GM20000 (cell line): ENCODE measurements around the gene UCHL1.
"Not testable (repeated sequence)": the region's sequence is repeated elsewhere in the genome, so short reads cannot be mapped to it uniquely, and the experiment has no call there.

Experiments
- DNase-seq: peaks from one replicate; pipeline ENCODE4 v3.0.0; 2012; ENCODE audit warnings: low spot score
- TF ChIP-seq, protein P1 (sequence below): IDR thresholded peaks from 2 replicates; pipeline ENCODE4 v1.5.1; 2012; ENCODE audit warnings: mild to moderate bottlenecking, control low read depth; ENCODE audit errors: extremely low read depth, missing control alignments

The UCHL1 gene

DNA sequence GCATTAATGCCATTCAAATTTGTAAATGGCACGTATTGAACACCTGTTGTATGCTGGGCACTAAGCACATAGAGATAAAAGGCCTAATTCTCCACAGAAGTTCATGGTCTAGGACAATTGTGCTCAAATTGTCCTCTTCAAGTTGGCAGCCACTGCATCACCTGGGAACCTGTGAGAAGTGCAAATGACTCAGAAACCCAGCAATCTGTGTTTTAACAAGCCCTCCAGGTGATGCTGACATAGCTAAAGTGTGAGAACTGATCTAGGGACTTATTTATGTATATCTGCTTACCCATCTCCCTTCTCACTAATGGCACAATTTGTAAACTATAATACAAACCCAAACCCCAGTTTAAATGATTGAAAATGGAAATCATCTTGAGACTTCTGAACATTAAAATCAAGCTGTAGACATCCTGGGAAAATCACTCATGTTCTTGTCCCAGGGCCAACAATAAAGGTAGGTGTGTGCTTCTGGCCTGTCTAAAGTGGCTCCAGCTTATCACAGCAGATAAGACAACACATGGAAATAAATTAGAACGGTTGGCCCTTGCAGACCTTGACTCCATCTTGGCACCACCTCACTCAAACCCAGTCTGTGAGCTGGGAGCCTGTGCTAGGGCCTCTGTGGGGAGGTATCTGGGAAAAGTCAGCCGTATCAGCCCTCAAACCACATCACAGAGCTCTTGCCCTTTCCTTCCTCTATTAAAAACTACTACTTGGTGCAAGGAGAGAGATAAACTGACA lies 46.8 kb downstream of the UCHL1 start:
- no peak for DNase-seq
- TF ChIP-seq, protein P1, sequence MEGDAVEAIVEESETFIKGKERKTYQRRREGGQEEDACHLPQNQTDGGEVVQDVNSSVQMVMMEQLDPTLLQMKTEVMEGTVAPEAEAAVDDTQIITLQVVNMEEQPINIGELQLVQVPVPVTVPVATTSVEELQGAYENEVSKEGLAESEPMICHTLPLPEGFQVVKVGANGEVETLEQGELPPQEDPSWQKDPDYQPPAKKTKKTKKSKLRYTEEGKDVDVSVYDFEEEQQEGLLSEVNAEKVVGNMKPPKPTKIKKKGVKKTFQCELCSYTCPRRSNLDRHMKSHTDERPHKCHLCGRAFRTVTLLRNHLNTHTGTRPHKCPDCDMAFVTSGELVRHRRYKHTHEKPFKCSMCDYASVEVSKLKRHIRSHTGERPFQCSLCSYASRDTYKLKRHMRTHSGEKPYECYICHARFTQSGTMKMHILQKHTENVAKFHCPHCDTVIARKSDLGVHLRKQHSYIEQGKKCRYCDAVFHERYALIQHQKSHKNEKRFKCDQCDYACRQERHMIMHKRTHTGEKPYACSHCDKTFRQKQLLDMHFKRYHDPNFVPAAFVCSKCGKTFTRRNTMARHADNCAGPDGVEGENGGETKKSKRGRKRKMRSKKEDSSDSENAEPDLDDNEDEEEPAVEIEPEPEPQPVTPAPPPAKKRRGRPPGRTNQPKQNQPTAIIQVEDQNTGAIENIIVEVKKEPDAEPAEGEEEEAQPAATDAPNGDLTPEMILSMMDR: no peak

DNA sequence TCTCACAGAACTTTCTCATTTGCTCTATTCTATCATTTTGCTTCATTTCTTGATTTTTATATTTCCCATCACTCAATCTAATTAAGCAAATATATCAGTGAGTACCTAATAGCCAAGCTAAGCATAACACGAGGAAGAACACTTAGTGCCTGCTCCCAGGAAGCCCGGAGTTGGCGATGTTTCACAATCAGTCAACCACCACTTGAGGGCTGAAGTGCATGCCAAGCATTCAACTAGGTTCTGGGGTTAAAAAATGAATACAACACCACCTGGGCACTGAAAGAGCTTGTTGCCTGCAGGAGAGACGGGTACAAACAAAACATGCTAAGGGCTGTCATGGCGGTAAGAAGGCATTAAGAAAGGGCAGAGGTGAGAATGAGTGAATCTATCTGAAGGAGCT lies 47.5 kb downstream of the UCHL1 start:
- TF ChIP-seq, protein P1: no peak
- DNase-seq: no peak

DNA sequence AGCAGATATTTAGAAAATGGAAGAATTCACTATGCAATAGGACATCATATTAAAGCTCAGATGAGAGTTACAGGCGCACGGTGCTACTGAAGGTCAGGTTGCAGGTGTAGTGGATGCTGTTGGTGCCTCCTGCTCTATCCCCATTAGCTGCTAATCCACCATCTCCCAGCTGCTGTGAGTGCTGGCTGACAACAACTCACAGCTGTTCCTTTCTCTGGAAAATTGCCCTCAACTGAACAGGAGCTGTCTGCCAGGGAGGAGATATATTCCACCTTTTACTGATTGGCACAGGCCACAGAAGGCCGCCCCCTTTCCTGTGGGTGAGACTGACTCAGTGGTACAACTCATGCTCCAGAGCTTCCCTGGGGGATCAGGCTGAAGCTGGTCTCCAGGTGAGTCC lies 48.7 kb downstream of the UCHL1 start:
- DNase-seq: no peak
- TF ChIP-seq, protein P1: no peak

DNA sequence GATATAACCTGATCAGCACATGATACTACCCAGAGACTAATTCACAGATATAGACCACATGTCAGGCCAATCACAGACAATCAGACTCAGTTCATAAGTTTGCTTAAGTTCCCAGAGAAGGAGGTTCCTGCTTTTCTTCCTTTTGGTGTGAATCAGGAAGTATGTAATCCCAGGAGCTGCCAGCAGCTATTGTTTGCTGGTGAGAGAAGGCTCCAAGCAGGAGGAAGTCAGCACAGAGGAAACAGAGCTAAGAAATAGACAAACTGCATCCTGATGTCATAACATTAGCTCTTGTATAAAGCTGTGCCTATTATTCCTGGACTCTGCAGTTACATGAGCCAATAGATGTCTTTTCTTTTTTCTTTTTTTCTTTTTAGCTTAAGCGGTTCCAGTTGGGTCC lies 50.9 kb downstream of the UCHL1 start:
- TF ChIP-seq, protein P1: no peak
- DNase-seq: no peak

DNA sequence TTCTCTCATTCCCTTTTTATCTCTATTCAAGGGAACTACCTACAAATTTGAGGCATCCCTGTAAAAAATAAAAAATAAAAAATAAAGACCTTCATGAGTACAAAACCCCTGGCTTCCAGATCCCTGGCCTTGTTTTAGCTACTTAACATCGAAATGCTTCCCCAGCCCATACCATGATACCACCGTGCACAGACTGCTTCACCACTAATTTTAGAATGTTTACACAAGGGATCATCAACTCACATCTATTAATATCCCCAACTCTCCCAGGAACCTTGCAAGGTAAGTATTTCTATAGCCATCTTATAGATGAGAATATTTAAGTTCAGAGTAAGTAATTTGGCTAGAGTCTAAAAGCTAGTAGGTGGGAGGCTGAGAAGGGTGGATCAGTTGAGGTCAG lies 51.7 kb downstream of the UCHL1 start:
- TF ChIP-seq, protein P1: no peak
- DNase-seq: no peak

DNA sequence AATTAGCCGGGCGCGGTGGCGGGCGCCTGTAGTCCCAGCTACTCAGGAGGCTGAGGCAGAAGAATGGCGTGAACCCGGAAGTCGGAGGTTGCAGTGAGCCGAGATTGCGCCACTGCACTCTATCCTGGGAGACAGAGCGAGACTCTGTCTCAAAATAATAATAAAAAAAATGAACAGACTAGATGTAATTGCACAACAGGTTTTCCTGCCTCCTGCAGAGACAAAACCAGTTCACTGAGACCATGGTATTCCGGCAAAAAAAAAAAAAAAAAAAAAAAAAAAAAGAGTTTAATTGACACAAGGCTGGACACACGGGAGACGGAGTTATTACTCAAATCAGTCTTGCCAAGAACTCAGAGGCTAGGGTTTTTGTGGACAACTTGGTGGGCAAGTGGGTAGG lies 58.7 kb downstream of the UCHL1 start:
- DNase-seq: not testable (repeated sequence)

DNA sequence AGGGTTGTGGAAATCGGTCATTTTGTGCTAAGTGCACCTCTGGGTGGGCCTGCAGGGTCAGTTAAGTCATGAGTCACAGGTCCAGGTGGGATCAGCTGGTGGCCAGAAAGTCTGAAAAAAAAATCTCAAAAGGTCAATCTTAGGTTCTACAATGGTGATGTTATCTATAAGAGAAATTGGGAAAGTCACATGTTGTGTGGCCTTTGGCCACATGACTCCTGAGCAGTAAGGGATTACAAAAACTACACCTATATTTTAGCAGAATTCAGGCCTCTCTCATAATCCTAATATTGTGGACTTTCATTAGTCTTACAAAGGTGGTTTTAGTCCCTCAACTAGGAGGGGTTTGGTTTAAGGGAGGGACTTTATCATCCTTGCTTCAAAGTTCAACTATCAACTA lies 59.1 kb downstream of the UCHL1 start:
- no peak for DNase-seq
- TF ChIP-seq, protein P1: no peak
